GM20000 (cell line): ENCODE measurements around the gene RAB27A.
A peak's percentile ranks its signal among the peaks of the same experiment; 100 is the strongest.

ENCODE experiments used
- DNase-seq: peaks from one replicate; pipeline ENCODE4 v3.0.0; 2012; ENCODE audit warnings: low spot score
- TF ChIP-seq, protein P1 (sequence below): IDR thresholded peaks from 2 replicates; pipeline ENCODE4 v1.5.1; 2012; ENCODE audit warnings: mild to moderate bottlenecking, control low read depth; ENCODE audit errors: extremely low read depth, missing control alignments

Gene RAB27A

DNA sequence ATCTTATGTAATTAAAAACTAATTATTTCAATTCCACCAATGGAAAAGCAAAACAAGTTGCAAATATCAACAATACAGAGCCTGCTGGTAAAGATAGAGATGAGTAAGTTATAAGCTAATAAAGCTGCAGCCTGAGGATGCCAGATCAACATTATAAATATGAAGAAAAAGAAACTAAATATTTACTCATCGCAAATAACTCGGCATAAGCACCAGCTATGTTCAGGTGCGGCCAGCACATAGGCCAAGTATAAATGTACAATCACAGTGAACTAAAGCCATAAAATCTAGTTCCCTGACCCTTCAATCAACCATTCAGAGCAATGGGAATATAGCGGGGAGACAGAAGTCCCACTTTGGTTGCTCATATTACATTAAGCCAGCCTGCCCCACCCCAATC is 85.1 kb downstream of the RAB27A start:
- TF ChIP-seq, protein P1, sequence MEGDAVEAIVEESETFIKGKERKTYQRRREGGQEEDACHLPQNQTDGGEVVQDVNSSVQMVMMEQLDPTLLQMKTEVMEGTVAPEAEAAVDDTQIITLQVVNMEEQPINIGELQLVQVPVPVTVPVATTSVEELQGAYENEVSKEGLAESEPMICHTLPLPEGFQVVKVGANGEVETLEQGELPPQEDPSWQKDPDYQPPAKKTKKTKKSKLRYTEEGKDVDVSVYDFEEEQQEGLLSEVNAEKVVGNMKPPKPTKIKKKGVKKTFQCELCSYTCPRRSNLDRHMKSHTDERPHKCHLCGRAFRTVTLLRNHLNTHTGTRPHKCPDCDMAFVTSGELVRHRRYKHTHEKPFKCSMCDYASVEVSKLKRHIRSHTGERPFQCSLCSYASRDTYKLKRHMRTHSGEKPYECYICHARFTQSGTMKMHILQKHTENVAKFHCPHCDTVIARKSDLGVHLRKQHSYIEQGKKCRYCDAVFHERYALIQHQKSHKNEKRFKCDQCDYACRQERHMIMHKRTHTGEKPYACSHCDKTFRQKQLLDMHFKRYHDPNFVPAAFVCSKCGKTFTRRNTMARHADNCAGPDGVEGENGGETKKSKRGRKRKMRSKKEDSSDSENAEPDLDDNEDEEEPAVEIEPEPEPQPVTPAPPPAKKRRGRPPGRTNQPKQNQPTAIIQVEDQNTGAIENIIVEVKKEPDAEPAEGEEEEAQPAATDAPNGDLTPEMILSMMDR: no peak
- DNase-seq: no peak

- TF ChIP-seq, protein P1: no peak
- DNase-seq: no peak
Observed at GRCh38 chr15:55202206-55202605, 87.4 kb downstream of the RAB27A start.

DNA sequence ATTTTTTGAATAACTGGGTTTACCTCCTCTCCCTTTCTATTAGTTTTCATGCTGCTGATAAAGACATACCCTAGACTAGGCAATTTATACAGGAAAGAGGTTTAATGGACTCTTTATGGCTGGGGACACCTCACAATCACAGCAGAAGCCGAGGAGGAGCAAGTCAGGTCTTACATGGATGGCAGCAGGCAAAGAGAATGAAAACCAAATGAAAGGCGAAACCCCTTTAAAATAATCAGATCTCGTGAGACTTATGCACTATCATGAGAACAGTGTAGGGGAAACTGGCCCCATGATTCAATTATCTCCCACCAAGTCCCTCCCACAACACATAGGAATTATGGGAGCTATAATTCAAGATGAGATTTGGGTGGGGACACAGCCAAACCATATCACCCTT is 90.9 kb downstream of the RAB27A start:
- TF ChIP-seq, protein P1: no peak

DNA sequence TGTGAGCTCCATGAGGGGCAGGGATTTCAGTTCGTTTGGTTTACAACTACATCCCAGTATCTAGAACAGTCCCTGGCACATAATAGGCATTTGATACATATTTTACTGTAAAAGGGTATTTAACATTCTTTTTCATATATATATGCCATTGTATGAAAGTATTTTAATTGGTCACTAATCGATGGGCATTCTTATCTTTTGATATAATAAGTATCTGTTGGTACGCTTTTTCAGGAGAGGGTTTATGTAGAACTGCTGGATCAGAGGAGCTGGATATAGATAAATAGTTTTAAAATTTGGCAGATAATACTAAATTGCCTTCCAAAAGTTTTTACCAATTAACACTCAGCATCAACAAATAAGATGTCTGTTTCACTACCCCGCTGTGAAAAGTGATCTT is 91.9 kb downstream of the RAB27A start:
- TF ChIP-seq, protein P1: no peak
- DNase-seq: no peak

More for the DNA sequence above, 90.9 kb downstream of the RAB27A start:
- no peak for DNase-seq

- DNase-seq: no peak
- TF ChIP-seq, protein P1: no peak
Observed at GRCh38 chr15:55197362-55197705, 92.3 kb downstream of the RAB27A start.

DNA sequence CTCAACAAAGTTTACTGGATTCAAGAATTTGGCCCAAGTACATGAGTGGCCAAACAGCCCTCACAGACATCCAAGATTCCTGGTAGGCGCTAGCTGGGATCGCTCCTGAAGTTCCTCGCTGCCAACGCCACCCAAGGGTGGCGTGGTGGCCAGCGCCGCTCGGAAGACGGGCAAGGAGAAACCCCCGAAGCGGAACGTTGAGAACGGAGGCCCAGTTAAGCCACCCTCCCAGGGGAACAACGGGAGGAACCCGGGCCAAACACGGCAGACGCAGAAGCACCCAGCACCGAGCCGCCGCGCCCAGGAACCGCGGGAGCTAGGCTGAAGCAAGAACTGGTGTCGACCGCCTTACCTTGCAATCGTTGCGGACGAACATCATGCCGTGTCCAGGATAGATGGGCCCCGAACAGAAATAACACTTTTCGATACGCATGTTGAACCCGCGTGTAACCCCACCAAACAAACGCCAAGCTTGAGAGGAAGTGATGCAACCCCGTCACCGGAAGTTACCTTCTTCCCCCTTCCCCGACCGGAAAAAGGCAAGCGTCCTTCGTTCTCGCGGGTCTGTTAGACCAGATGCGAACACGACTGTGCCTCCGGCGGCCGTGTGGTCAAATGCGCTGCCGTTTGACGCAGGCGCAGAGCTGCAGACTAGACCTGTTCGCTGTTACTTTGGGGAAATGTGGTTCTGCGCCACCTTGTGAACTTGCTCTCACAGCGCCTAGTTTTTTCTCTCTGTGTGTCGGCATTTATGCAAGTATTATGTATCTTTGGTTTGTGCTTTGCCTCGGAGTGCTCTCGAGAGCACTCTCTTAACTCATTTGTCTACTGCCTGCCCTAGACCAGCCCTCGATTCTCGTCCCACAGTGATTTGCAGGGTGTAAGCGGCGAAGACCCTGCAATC is 92.9 kb downstream of the RAB27A start, which contains the start of gene RSL24D1:
TSS of gene RSL24D1 (minus strand) at position 484 of the 904 bp plus-strand sequence. CDS start at position 433, 51 bp downstream.
- TF ChIP-seq, protein P1: peak; percentile 30
- DNase-seq: peak; percentile 88

DNA sequence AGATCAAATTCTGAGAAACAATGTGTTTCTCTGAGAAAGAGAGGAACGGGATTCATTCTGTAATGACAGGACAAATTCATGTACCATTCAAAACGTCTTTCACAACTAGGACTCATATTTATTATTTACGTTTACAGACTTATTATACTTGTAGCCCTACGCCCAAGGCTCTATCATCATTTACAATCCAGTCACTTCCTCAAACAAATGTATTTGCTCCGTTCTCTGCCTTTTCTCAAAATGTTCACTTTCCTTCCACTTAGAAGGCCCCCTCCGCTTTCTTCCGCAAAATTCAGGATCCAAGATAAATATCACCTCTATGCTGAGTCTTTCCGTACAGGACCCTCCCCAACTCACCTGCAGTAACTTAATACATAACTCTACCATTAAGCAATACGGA is 93.6 kb downstream of the RAB27A start:
- TF ChIP-seq, protein P1: no peak
- no peak for DNase-seq
